Central memory CD4-positive, alpha-beta T cell (primary cell): ENCODE results near the gene DCP2.

Experiments used
- DNase-seq: peaks from one replicate; pipeline ENCODE4 v3.0.0; 2022

Gene DCP2

GRCh38 chr5:112967520-112968083 lies 9.0 kb upstream of the DCP2 start:
- DNase-seq = no peak

- DNase-seq = no peak
Observed at GRCh38 chr5:112968411-112969106, 8.0 kb upstream of the DCP2 start.

- DNase-seq = no peak
Observed at GRCh38 chr5:112971276-112971675, 5.3 kb upstream of the DCP2 start.

- no peak for DNase-seq
Observed at GRCh38 chr5:112973036-112973435, 3.6 kb upstream of the DCP2 start.

- no peak for DNase-seq
Observed at GRCh38 chr5:112973904-112974303, 2.7 kb upstream of the DCP2 start.

GRCh38 chr5:112974901-112975300 lies 1.7 kb upstream of the DCP2 start:
- DNase-seq = no peak

- DNase-seq = no peak
Observed at GRCh38 chr5:112975721-112976431, 722 bp upstream of the DCP2 start.

GRCh38 chr5:112977440-112977861 lies 853 bp downstream of the DCP2 start:
- DNase-seq = no peak

- DNase-seq = no peak
Observed at GRCh38 chr5:112978836-112979235, 2.2 kb downstream of the DCP2 start.

GRCh38 chr5:112979723-112980122 lies 3.1 kb downstream of the DCP2 start:
- no peak for DNase-seq

GRCh38 chr5:112983363-112983762 lies 6.8 kb downstream of the DCP2 start:
- no peak for DNase-seq

- DNase-seq = no peak
Observed at GRCh38 chr5:112986224-112986623, 9.6 kb downstream of the DCP2 start.

- peak; percentile 60 for DNase-seq
Observed at GRCh38 chr5:112995764-112996618, 19.4 kb downstream of the DCP2 start.

GRCh38 chr5:112996830-112997374 lies 20.3 kb downstream of the DCP2 start:
- no peak for DNase-seq

- DNase-seq = no peak
Observed at GRCh38 chr5:112998296-112998695, 21.7 kb downstream of the DCP2 start.

- no peak for DNase-seq
Observed at GRCh38 chr5:113000466-113000865, 23.9 kb downstream of the DCP2 start.

GRCh38 chr5:113002423-113002822 lies 25.8 kb downstream of the DCP2 start:
- DNase-seq = no peak

GRCh38 chr5:113003763-113004162 lies 27.2 kb downstream of the DCP2 start:
- no peak for DNase-seq

GRCh38 chr5:113005454-113005853 lies 28.9 kb downstream of the DCP2 start:
- no peak for DNase-seq

- DNase-seq = no peak
Observed at GRCh38 chr5:113017881-113018635, 41.5 kb downstream of the DCP2 start.

- peak; percentile 46 for DNase-seq
Observed at GRCh38 chr5:113020461-113021273, 44.1 kb downstream of the DCP2 start.
